Upper lobe of left lung (tissue), 4 donors: ENCODE measurements around the gene ITGA5.

Experiments used
- EP300 ChIP-seq, 4 donors: sonication (generic); formaldehyde crosslinking; IDR thresholded peaks; one replicate each; pipeline ENCODE4 v1.5.1; 2017; ENCODE audit warnings: antibody characterized with exemption in 4 of 4, control low read depth in 2 of 4
- TF ChIP-seq, protein P1 (sequence below), 6 experiments: fragments of 450-650 bp in 4 of 6; fragments of 200-600 bp in 2 of 6; sonication (generic) in 2 of 6; IDR thresholded peaks; one replicate each; pipeline ENCODE4 v1.5.1; 2016 to 2019; ENCODE audit warnings: antibody characterized with exemption in 6 of 6

DNA sequence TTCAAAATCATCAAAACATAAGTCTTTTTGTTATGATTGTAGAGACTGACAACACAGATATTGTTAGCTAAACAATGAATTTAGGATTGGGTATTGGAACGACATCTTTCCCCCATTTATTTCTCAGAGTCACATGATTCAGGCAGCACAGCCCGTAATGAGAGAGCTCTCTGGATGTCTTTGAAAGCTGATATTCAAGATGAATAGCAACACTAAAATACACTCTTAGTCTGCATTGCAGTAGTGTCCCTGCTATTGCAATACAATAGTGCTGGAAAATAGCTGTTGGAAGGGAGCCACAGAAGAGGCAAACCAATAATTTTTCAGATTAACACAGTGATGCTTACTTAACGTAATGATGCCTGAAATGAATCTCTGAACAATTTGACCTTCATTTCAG lies 44.4 kb upstream of the ITGA5 start:
- TF ChIP-seq, protein P1, sequence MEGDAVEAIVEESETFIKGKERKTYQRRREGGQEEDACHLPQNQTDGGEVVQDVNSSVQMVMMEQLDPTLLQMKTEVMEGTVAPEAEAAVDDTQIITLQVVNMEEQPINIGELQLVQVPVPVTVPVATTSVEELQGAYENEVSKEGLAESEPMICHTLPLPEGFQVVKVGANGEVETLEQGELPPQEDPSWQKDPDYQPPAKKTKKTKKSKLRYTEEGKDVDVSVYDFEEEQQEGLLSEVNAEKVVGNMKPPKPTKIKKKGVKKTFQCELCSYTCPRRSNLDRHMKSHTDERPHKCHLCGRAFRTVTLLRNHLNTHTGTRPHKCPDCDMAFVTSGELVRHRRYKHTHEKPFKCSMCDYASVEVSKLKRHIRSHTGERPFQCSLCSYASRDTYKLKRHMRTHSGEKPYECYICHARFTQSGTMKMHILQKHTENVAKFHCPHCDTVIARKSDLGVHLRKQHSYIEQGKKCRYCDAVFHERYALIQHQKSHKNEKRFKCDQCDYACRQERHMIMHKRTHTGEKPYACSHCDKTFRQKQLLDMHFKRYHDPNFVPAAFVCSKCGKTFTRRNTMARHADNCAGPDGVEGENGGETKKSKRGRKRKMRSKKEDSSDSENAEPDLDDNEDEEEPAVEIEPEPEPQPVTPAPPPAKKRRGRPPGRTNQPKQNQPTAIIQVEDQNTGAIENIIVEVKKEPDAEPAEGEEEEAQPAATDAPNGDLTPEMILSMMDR (IDR thresholded peaks at IDR 0.05), result no peak
- no peak for TF ChIP-seq EP300 (IDR thresholded peaks at IDR 0.05)
